GM18519 (cell line): Measurements from ENCODE around the gene MAP3K14.

ENCODE experiments used
- ATAC-seq: cut with Tn5 transposase; IDR thresholded peaks from one replicate; pipeline ENCODE4 v1.9.1; 2021; ENCODE audit warnings: mild to moderate bottlenecking, moderate library complexity; ENCODE audit not compliant: unreplicated experiment, low FRiP score

Gene MAP3K14

DNA sequence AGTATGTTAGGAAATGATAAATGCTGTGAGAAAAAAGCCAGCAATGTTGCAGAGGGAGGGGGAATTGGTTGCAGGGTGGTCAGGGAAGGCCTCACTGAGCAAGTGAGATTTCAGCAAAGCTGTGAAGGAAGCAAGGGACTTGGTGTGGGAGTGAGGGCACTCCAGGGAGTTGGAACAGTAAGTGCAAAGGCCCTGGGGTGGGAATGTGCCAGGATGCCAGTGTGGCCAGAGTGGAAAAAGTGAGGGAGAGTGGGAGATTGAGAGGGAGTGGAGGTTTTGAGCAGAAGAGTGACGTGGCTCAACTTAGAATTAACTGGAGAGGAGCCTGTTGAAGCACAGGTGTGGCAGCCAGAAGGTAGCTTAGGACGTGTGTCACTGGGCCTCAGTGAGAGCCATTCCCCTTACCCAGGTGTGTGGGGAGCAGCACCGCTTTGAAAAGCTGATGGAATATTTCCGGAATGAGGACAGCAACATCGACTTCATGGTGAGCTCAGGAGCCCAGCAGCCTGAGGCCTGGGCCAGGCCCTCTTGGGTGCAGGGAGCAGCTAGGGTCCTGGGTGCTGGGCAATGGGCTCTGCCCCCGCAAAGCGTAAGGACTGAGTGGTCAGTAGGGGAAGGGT, 78.6 kb downstream of the MAP3K14 start:
- no peak for ATAC-seq

- ATAC-seq = no peak
Measured at GRCh38 chr17:45237686-45238085, 79.1 kb downstream of the MAP3K14 start.

DNA sequence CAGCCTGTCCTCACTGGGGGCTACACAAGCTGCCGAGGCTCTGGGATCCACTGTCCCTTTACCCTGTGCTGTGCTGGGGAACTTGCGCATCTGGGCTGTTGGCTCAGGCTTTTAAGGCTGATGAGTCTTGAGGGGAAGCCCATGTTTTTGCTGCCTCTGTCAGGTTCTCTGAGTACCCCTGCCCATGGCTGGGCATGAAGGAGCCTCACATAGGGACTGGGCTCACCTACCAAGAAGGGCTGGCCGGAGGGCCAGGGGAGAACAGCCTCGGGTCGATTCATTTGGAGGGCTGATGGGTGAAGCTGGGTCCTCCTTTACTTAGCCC, 80.6 kb downstream of the MAP3K14 start:
- no peak for ATAC-seq

DNA sequence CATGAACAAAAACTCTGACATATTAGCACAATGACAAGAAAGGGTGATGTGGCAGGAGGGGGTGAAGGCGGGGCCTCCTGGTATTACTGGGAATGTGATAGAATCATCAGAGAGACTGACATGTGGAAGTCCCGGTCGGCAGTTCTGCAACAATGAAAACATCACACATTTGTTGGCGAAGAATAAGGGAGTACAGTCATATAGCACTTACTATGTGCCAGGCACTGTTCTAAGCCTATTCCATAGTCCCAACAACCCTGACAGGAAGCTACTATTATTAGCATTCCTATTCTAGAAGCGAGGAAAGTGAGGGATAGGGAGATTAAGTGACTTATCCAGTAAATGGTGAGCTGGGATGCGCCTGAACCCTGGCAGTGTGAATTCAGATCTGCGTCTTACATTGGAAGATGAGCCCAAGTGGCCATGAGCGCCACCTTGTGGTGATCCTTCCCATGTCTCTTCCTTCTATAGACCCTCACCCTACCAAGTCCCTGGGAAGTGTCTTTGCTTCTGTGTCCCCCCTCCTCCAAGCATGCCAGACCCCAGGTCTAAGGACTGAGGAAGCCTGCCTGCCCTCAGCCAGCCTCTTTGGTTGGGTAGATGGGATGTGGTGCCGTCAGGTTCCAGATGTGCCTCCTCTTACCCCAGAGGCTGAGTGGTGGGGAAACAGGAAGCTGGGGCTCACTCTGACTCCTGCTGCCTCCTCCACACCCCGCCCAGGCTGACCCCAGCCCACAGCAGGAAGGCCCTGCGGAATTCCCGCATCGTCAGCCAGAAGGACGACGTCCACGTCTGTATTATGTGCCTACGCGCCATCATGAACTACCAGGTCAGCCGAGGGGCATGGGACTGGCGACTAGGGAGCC, 81.2 kb downstream of the MAP3K14 start:
- no peak for ATAC-seq

GRCh38 chr17:45234641-45235415, 82.0 kb downstream of the MAP3K14 start:
- no peak for ATAC-seq

- no peak for ATAC-seq
Measured at GRCh38 chr17:45233423-45233924, 83.3 kb downstream of the MAP3K14 start.

GRCh38 chr17:45232514-45233422, 84.1 kb downstream of the MAP3K14 start:
- ATAC-seq = no peak

GRCh38 chr17:45231481-45232116, 85.2 kb downstream of the MAP3K14 start:
- ATAC-seq = no peak

DNA sequence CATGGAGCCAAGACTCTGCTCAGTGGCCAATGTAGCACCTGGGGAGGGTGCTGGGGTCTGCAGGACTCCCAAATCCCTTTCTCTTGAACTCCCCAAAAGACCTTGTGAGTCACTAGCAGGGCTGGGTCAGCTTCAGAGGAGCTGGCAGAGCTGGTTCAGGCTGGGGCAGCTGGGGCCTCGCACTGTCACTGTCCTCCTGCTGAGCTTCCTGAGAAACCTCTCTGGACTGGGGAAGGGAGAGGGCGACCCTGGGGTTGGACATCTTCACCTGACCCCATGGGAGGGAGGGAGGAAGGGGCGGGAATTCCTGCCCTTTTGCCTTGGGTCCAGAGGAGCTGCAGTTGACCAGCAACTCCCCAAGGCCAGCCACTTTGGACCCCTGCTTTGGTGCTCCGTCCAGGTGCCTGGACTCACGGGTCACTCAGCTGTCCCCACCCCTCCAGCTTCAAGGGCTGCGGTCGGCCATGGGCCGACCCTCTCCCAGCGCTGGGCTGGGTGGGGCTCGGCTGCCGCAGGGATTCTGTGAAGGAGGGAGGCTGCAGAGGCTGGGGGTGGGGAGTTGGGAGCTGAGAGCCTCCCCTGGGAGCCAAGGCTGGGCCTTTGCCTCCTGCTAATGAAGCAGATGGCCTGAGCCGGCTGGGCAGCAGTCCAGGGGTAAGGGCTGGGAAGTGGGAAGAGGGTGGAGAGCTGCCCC, 85.9 kb downstream of the MAP3K14 start:
- no peak for ATAC-seq

- no peak for ATAC-seq
Measured at GRCh38 chr17:45230410-45230786, 86.4 kb downstream of the MAP3K14 start.

- ATAC-seq = no peak
Measured at GRCh38 chr17:45229681-45230409, 87.0 kb downstream of the MAP3K14 start.

- peak; percentile 24 for ATAC-seq
Measured at GRCh38 chr17:45228763-45229539, 87.9 kb downstream of the MAP3K14 start.

- ATAC-seq = no peak
Measured at GRCh38 chr17:45227926-45228762, 88.7 kb downstream of the MAP3K14 start.

GRCh38 chr17:45227101-45227925, 89.5 kb downstream of the MAP3K14 start:
- ATAC-seq = no peak

DNA sequence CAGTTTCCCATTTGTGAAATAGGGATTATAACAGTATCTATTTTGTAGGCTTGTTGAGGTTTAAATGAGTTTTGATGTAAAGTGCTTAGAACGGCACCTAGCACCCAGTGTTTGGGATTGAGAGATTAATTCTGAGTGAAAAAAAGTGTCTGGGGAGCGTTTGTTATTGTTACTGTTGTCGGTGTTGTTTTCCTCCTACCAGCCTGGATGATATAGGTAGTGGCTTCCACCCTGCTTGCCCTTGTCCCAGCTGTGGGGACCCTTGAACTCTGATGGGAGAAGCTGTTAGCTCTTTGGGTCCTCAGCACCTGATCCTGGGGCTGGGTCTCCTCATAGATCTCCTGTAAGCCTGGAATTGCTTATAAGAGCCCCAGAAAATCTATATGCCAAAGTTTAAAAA, 90.2 kb downstream of the MAP3K14 start:
- no peak for ATAC-seq

DNA sequence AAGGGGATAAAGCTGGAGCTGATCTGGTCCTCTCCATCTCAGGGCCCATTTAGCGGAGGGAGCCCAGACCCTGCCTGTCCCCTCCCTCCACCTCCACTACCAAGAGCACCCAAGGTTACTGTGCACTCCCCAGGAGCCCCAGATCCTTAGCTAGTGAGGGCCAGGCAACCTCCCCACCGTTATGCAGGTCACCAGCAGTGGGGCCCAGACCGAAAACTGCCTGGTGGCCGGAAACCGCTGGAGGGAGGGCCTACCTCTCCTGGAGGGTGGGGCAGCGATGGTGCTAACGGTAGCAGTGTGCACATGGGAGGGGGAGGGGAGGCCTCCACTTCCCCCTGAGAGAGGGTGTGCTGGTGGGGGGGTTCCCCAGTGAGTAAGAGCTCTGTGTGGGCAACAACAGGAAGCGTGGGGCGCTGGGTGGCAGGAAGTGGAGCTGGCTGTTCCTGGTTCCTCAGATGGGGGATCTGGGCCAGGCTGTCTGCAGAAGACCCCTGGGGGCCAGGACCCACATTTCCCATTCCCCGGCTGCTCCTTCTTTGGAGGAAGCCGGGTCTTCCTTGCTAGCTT, 90.8 kb downstream of the MAP3K14 start:
- ATAC-seq = no peak
